ENCODE data around the gene SEMA3C.

- TF ChIP-seq CTCF (tag by site-specific recombination; IDR thresholded peaks at IDR 0.05): no peak
- no peak for TF ChIP-seq ZNF585B (tag by site-specific recombination; IDR thresholded peaks at IDR 0.05)
- no peak for TF ChIP-seq YY1 (tag by site-specific recombination; IDR thresholded peaks at IDR 0.05)
- TF ChIP-seq REPIN1 (tag by site-specific recombination; IDR thresholded peaks at IDR 0.05; ENCODE audit: low read depth): no peak
- no peak for TF ChIP-seq ZBTB10 (tag by site-specific recombination; IDR thresholded peaks at IDR 0.05)
- TF ChIP-seq ZNF138 (tag by site-specific recombination; IDR thresholded peaks at IDR 0.05; ENCODE audit: borderline replicate concordance): no peak
Observed at GRCh38 chr7:80763704-80764103, 155.1 kb downstream of the SEMA3C start.
